Measurements from ENCODE around the gene ZSWIM6.

The ZSWIM6 gene

GRCh38 chr5:61472172-61472958 is 140.3 kb downstream of the ZSWIM6 start:
- no peak overlapping the region for H3K27ac ChIP-seq (ENCODE audit: low read depth, low read length)
- no peaks in the 10 kb centered on the region for H4K20me1 ChIP-seq (ENCODE audit: low read depth, low read length)
- no peak overlapping the region for H2AFZ ChIP-seq (ENCODE audit: low read depth, low read length, severe bottlenecking)
- no peak overlapping the region for H3K4me3 ChIP-seq (ENCODE audit: insufficient read depth, low read length, poor library complexity, severe bottlenecking)
- H3K27me3 ChIP-seq (ENCODE audit: low read length) = no peaks in the 10 kb centered on the region
- no peaks in the 10 kb centered on the region for H3K9me3 ChIP-seq (ENCODE audit: insufficient read depth, low read length)
- H3K79me2 ChIP-seq (ENCODE audit: insufficient read depth, low read length) = no peaks in the 10 kb centered on the region
- H3K36me3 ChIP-seq (ENCODE audit: low read length) = no peaks in the 10 kb centered on the region
- no peak overlapping the region for H3K9ac ChIP-seq (ENCODE audit: low read length)
- TF ChIP-seq CTCF (IDR thresholded peaks at IDR 0.05; ENCODE audit: insufficient read depth, low read length, poor library complexity, severe bottlenecking) = no peak
- TF ChIP-seq EZH2phosphoT487 (conservative IDR thresholded peaks at IDR 0.05; ENCODE audit: low read length) = no peak
- H3F3A ChIP-seq (ENCODE audit: insufficient read depth) = no peaks in the 10 kb centered on the region
- no peak overlapping the region for H3K4me2 ChIP-seq (ENCODE audit: low read depth, low read length, poor library complexity, severe bottlenecking)
- H3K9me2 ChIP-seq (replicated peaks; ENCODE audit: insufficient read depth, low read length) = no peaks in the 10 kb centered on the region

GRCh38 chr5:61474746-61475145 is 142.7 kb downstream of the ZSWIM6 start:
- Histone ChIP-seq H3K9me3 (ENCODE audit: insufficient read depth, low read length) (no peaks in the 10 kb centered on the region), H4K20me1 (ENCODE audit: low read depth, low read length) (no peaks in the 10 kb centered on the region), H3K27me3 (ENCODE audit: low read length) (no peaks in the 10 kb centered on the region), H3K27ac (ENCODE audit: low read depth, low read length) (no peak overlapping the region), H3F3A (ENCODE audit: insufficient read depth) (no peaks in the 10 kb centered on the region), H3K4me3 (ENCODE audit: insufficient read depth, low read length, poor library complexity, severe bottlenecking) (no peak overlapping the region), H3K9ac (ENCODE audit: low read length) (no peak overlapping the region), H3K79me2 (ENCODE audit: insufficient read depth, low read length) (no peaks in the 10 kb centered on the region), H3K36me3 (ENCODE audit: low read length) (no peaks in the 10 kb centered on the region), H3K9me2 (replicated peaks; ENCODE audit: insufficient read depth, low read length) (no peaks in the 10 kb centered on the region), H2AFZ (ENCODE audit: low read depth, low read length, severe bottlenecking) (no peak overlapping the region), H3K4me2 (ENCODE audit: low read depth, low read length, poor library complexity, severe bottlenecking) (no peak overlapping the region)
- TF ChIP-seq EZH2phosphoT487 (conservative IDR thresholded peaks at IDR 0.05; ENCODE audit: low read length) (no peak), CTCF (IDR thresholded peaks at IDR 0.05; ENCODE audit: insufficient read depth, low read length, poor library complexity, severe bottlenecking) (no peak)

- H3K27ac ChIP-seq (ENCODE audit: low read depth, low read length) = no peak overlapping the region
- no peaks in the 10 kb centered on the region for H3K27me3 ChIP-seq (ENCODE audit: low read length)
- TF ChIP-seq EZH2phosphoT487 (conservative IDR thresholded peaks at IDR 0.05; ENCODE audit: low read length) = no peak
- no peak for TF ChIP-seq CTCF (IDR thresholded peaks at IDR 0.05; ENCODE audit: insufficient read depth, low read length, poor library complexity, severe bottlenecking)
- no peak overlapping the region for H3K9ac ChIP-seq (ENCODE audit: low read length)
- H3K9me2 ChIP-seq (replicated peaks; ENCODE audit: insufficient read depth, low read length) = no peaks in the 10 kb centered on the region
- H4K20me1 ChIP-seq (ENCODE audit: low read depth, low read length) = no peaks in the 10 kb centered on the region
- H3K79me2 ChIP-seq (ENCODE audit: insufficient read depth, low read length) = no peaks in the 10 kb centered on the region
- no peak overlapping the region for H3K4me3 ChIP-seq (ENCODE audit: insufficient read depth, low read length, poor library complexity, severe bottlenecking)
- no peaks in the 10 kb centered on the region for H3K9me3 ChIP-seq (ENCODE audit: insufficient read depth, low read length)
- no peaks in the 10 kb centered on the region for H3K36me3 ChIP-seq (ENCODE audit: low read length)
- no peak overlapping the region for H3K4me2 ChIP-seq (ENCODE audit: low read depth, low read length, poor library complexity, severe bottlenecking)
- no peaks in the 10 kb centered on the region for H3F3A ChIP-seq (ENCODE audit: insufficient read depth)
- no peak overlapping the region for H2AFZ ChIP-seq (ENCODE audit: low read depth, low read length, severe bottlenecking)
Measured at GRCh38 chr5:61477788-61478187, 145.7 kb downstream of the ZSWIM6 start.
